Neuron (in vitro differentiated cells): ENCODE measurements around the gene SLX1A.
A peak's percentile ranks its signal among the peaks of the same experiment; 100 is the strongest.
"Not testable (repeated sequence)": the region's sequence is repeated elsewhere in the genome, so short reads cannot be mapped to it uniquely, and the experiment has no call there.

ENCODE experiments used
- H2AFZ ChIP-seq: one replicate; pipeline ENCODE4 v1.6.1; 2013; ENCODE audit warnings: low read depth, mild to moderate bottlenecking, inconsistent platforms, low read length, moderate library complexity
- H3K27me3 ChIP-seq: one replicate; pipeline ENCODE4 v1.6.1; 2013; ENCODE audit warnings: low read length; ENCODE audit not compliant: insufficient read depth
- H3K36me3 ChIP-seq: one replicate; pipeline ENCODE4 v1.6.1; 2013; ENCODE audit warnings: low read length; ENCODE audit not compliant: insufficient read depth
- H3K4me1 ChIP-seq: one replicate; pipeline ENCODE4 v1.6.1; 2013; ENCODE audit warnings: low read length; ENCODE audit not compliant: insufficient read depth
- H3K4me3 ChIP-seq: 2 replicates; pipeline ENCODE4 v1.5.1; 2013; ENCODE audit warnings: mild to moderate bottlenecking, low read length, moderate library complexity
- H3K9me3 ChIP-seq: one replicate; pipeline ENCODE4 v1.6.1; 2013; ENCODE audit warnings: low read length

Gene SLX1A

GRCh38 chr16:30186782-30187555, 6.7 kb upstream of the SLX1A start:
- peaks cover 13% of the 10 kb centered on the region for H3K4me1 ChIP-seq
- no peak overlapping the region for H3K4me3 ChIP-seq
- peaks cover 4% of the 10 kb centered on the region for H3K36me3 ChIP-seq
- H2AFZ ChIP-seq, result no peak overlapping the region
- H3K9me3 ChIP-seq, result no peaks in the 10 kb centered on the region
- no peaks in the 10 kb centered on the region for H3K27me3 ChIP-seq

- H3K4me1 ChIP-seq, result peaks cover 13% of the 10 kb centered on the region
- no peak overlapping the region for H3K4me3 ChIP-seq
- H3K27me3 ChIP-seq, result no peaks in the 10 kb centered on the region
- no peak overlapping the region for H2AFZ ChIP-seq
- peaks cover 4% of the 10 kb centered on the region for H3K36me3 ChIP-seq
- no peaks in the 10 kb centered on the region for H3K9me3 ChIP-seq
Measured at GRCh38 chr16:30187556-30187865, 6.2 kb upstream of the SLX1A start.

DNA sequence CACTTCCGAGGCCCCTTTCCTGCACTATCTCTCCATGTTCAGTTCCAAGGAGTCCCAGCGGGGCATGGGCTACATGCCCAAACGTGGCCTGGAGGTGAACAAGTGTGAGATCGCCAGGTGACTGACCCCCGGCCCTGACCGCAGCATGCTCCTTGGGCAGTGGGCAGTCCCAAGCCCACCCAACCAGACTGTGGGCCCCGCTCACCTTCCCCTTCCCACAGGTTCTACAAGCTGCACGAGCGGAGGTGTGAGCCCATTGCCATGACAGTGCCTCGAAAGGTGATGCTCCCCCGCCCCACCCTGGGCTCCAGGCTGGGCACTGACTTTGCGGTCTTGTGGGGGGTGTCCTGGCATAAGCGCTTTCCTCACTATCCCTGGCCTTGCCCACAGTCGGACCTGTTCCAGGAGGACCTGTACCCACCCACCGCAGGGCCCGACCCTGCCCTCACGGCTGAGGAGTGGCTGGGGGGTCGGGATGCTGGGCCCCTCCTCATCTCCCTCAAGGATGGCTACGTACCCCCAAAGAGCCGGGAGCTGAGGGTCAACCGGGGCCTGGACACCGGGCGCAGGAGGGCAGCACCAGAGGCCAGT, 5.6 kb upstream of the SLX1A start:
- Histone ChIP-seq H3K4me1 (peaks cover 9% of the 10 kb centered on the region), H3K4me3 (no peak overlapping the region), H3K9me3 (no peaks in the 10 kb centered on the region), H3K36me3 (peaks cover 4% of the 10 kb centered on the region), H2AFZ (no peak overlapping the region), H3K27me3 (no peaks in the 10 kb centered on the region)

GRCh38 chr16:30191158-30191557, 2.5 kb upstream of the SLX1A start:
- not testable (repeated sequence) for H3K9me3 ChIP-seq, H3K4me3 ChIP-seq, H3K27me3 ChIP-seq, H2AFZ ChIP-seq, H3K36me3 ChIP-seq, H3K4me1 ChIP-seq

DNA sequence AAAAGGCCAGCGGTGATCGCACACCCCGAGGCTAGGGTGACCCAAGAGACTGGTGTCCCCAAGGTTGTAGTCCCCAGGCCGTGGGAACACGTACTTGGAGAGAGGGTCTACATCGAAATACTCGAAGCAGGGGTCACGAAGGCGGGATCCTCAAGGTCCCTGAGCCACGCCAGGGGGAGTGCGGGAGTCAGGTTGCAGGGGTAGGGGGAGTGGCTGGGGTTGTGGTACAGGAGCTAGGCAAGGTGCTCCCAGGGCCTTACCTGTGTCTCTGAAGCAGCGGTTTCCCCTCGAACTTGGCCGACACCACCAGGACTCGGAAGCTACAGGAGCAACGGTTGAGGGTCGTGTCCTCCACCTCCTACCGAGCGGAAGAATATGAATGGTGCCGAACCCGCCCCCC, 577 bp upstream of the SLX1A start:
- H3K9me3 ChIP-seq, H3K4me1 ChIP-seq, H3K4me3 ChIP-seq, H3K36me3 ChIP-seq, H3K27me3 ChIP-seq, H2AFZ ChIP-seq: not testable (repeated sequence)

GRCh38 chr16:30194172-30194925, 674 bp downstream of the SLX1A start:
- H3K4me3 ChIP-seq, result peak overlapping the region; percentile 52
- H2AFZ ChIP-seq, H3K36me3 ChIP-seq, H3K9me3 ChIP-seq, H3K4me1 ChIP-seq, H3K27me3 ChIP-seq: not testable (repeated sequence)

- H3K27me3 ChIP-seq, H3K9me3 ChIP-seq, H3K36me3 ChIP-seq, H3K4me3 ChIP-seq, H2AFZ ChIP-seq, H3K4me1 ChIP-seq: not testable (repeated sequence)
Measured at GRCh38 chr16:30197001-30197400, 3.3 kb downstream of the SLX1A start.

DNA sequence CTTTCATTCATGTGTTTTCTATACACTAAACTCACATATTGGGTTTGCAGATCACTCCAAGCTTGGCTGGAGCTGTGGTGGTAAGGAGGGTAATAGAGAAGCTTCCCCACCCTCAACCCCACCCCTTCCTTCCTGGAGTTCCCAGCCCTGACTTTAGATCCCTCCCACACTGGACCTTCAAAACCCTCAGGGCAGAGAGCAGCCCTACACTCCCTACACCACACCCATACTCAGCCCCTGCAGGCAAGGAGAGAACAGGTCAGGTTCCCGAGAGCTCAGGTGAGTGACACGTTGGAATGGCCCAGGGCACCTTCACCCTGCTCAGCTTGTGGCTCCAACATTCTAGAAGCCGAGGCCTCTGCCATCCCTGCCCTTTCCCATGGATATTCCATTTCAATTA, 5.4 kb downstream of the SLX1A start, which contains the start of gene SULT1A3:
Gene SULT1A3 (plus strand): TSS at position 207 of the 400 bp plus-strand sequence. CDS start 1,474 bp downstream, outside the sequence.
- not testable (repeated sequence) for H3K4me3 ChIP-seq, H3K27me3 ChIP-seq, H3K9me3 ChIP-seq, H3K36me3 ChIP-seq, H3K4me1 ChIP-seq, H2AFZ ChIP-seq

DNA sequence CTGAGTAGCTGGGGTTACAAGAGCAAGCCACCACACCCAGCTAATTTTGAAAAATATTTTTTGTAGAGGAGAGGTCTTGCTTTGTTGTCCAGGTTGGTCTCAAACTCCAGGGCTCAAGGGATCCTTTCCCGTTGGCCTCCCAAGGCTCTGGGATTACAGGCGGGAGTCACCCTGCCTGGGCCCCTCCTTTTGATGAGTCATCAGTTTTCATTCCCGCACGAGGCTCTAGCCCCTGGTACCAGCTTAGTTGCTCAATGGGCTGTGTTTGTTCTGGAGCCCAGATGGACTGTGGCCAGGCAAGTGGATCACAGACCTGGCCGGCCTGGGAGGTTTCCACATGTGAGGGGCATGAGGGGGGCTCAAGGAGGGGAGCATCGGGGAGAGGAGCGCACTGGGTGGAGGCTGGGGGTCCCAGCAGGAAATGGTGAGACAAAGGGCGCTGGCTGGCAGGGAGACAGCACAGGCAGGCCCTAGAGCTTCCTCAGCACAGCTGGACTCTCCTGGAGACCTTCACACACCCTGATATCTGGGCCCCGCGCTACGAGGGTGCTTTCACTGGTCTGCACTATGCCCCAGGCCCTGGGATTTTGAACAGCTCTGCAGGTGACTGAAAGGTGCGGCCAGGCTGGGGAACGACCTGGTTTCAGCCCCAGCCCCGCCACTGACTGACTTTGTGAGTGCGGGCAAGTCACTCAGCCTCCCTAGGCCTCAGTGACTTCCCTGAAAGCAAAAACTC, 6.1 kb downstream of the SLX1A start:
- not testable (repeated sequence) for H2AFZ ChIP-seq, H3K36me3 ChIP-seq, H3K9me3 ChIP-seq, H3K27me3 ChIP-seq, H3K4me1 ChIP-seq, H3K4me3 ChIP-seq

- H2AFZ ChIP-seq, H3K36me3 ChIP-seq, H3K4me3 ChIP-seq, H3K4me1 ChIP-seq, H3K9me3 ChIP-seq, H3K27me3 ChIP-seq: not testable (repeated sequence)
Measured at GRCh38 chr16:30205541-30206236, 12.0 kb downstream of the SLX1A start.

- not testable (repeated sequence) for H3K4me3 ChIP-seq, H3K4me1 ChIP-seq
Measured at GRCh38 chr16:30206252-30206651, 12.6 kb downstream of the SLX1A start.

GRCh38 chr16:30207063-30207704, 13.5 kb downstream of the SLX1A start:
- H3K36me3 ChIP-seq, H3K4me1 ChIP-seq, H3K9me3 ChIP-seq, H3K4me3 ChIP-seq, H2AFZ ChIP-seq, H3K27me3 ChIP-seq: not testable (repeated sequence)

More at GRCh38 chr16:30206252-30206651, 12.6 kb downstream of the SLX1A start:
- not testable (repeated sequence) for H3K27me3 ChIP-seq, H2AFZ ChIP-seq, H3K36me3 ChIP-seq, H3K9me3 ChIP-seq
